Panc1 (cell line): Measurements from ENCODE around the gene RAB11FIP3. TPM values are rescaled to one million over a fixed set of nuclear protein-coding genes. Genes with fewer than 3 reads are reported as not detected.

Source experiments
- ATAC-seq: fragments of 200-7000 bp; cut with Tn5 transposase; 2 replicates; pipeline ENCODE4 v1.9.1; 2020; ENCODE audit warnings: mild to moderate bottlenecking, moderate library complexity
- BruUV-seq: library from RNA; stranded (reverse); fragments of 400-500 nt; replicated peaks from 2 replicates; lab custom pipeline; 2021; lab: Mats Ljungman, UMichigan
- CTCF ChIA-PET: fragments of 300-600 bp; sonication (Branson Sonifier 250); formaldehyde crosslinking; loops from one replicate; lab custom pipeline; 2022; ENCODE audit warnings: antibody characterized with exemption; lab: Charles Lee
- POLR2A ChIA-PET: fragments of 300-600 bp; sonication (Branson Sonifier 250); formaldehyde crosslinking; loops from one replicate; lab custom pipeline; 2022; ENCODE audit warnings: antibody characterized with exemption; lab: Charles Lee
- DNase-seq: peaks from one replicate; pipeline ENCODE4 v3.0.0-alpha.2; 2010; ENCODE audit warnings: low read depth, low spot score
- H3K27ac ChIP-seq: 2 replicates; pipeline ENCODE4 v1.5.1; 2011; ENCODE audit warnings: mild to moderate bottlenecking, low read length, inconsistent platforms
- H3K27me3 ChIP-seq: fragments of 200-500 bp; sonication (Bioruptor generic); 2 replicates; pipeline ENCODE4 v1.6.0; 2014; ENCODE audit warnings: low read length, inconsistent platforms; ENCODE audit not compliant: control insufficient read depth, insufficient read depth
- H3K36me3 ChIP-seq: fragments of 200-500 bp; sonication (Bioruptor generic); 2 replicates; pipeline ENCODE4 v1.5.1; 2014; ENCODE audit warnings: inconsistent platforms, mild to moderate bottlenecking, low read length, moderate library complexity; ENCODE audit not compliant: control insufficient read depth, insufficient read depth
- H3K4me1 ChIP-seq: 2 replicates; pipeline ENCODE4 v1.5.1; 2011; ENCODE audit warnings: inconsistent platforms, mild to moderate bottlenecking, low read length, moderate library complexity; ENCODE audit not compliant: control insufficient read depth, insufficient read depth
- H3K4me3 ChIP-seq, 2 experiments: 2 replicates each; pipeline ENCODE4 v1.5.1; 2011 to 2012; ENCODE audit warnings: low read depth in 2 of 2, low read length in 2 of 2, mild to moderate bottlenecking in 2 of 2, inconsistent platforms in 1 of 2, moderate library complexity in 1 of 2
- H3K9me3 ChIP-seq: fragments of 200-500 bp; sonication (Bioruptor generic); 2 replicates; pipeline ENCODE4 v1.5.1; 2014; ENCODE audit warnings: low read depth, mild to moderate bottlenecking, inconsistent platforms, low read length, moderate library complexity; ENCODE audit not compliant: control insufficient read depth, insufficient read depth
- CTCF ChIP-seq: fragments of 450-650 bp; IDR thresholded peaks from 2 replicates; pipeline ENCODE4 v1.5.1; 2017; ENCODE audit warnings: mild to moderate bottlenecking
- POLR2AphosphoS5 ChIP-seq: IDR thresholded peaks from 2 replicates; pipeline ENCODE4 v1.6.1; 2012; ENCODE audit warnings: mild to moderate bottlenecking, low read depth, low read length, moderate library complexity
- REST ChIP-seq, 2 experiments: IDR thresholded peaks; 2 replicates each; pipeline ENCODE4 v1.6.1; 2011 to 2012; ENCODE audit warnings: low read depth in 2 of 2, control low read depth in 1 of 2, low read length in 1 of 2, mild to moderate bottlenecking in 1 of 2, moderate library complexity in 1 of 2; ENCODE audit not compliant: insufficient read depth in 1 of 2
- SIN3A ChIP-seq: IDR thresholded peaks from 2 replicates; pipeline ENCODE4 v1.6.1; 2012; ENCODE audit warnings: low read depth, mild to moderate bottlenecking, low read length, moderate library complexity, borderline replicate concordance; ENCODE audit not compliant: insufficient read depth
- TCF7L2 ChIP-seq: IDR thresholded peaks from 2 replicates; pipeline ENCODE4 v1.6.1; 2011; ENCODE audit warnings: mild to moderate bottlenecking, low read depth, low read length, inconsistent platforms
- in situ Hi-C: cut with HindIII; loops from 2 replicates; pipeline ENCODE4 v1.10.0; 2016; ENCODE audit warnings: low sequenced_read_pairs, low pct_unique_long_range_greater_than_20kb
- intact Hi-C: fragments of 100-400 bp; cut with micrococcal nuclease; formaldehyde crosslinking; loops from one replicate; pipeline ENCODE4 v1.10.0; 2022; ENCODE audit not compliant: unreplicated experiment
- total RNA-seq: library from RNA; stranded (reverse); gene quantifications from one replicate; pipeline ENCODE4 v1.2.1, GENCODE V29; 2021; ENCODE audit not compliant: unreplicated experiment

The RAB11FIP3 gene
- total RNA-seq, 1 experiment from 2014 or later: 57.3 TPM

- DNase-seq (no peak), ATAC-seq (no peak)
- Histone ChIP-seq H3K4me3 (no peak overlapping the region), H3K27ac (no peak overlapping the region), H3K36me3 (no peaks in the 10 kb centered on the region), H3K27me3 (no peaks in the 10 kb centered on the region), H3K4me1 (peaks cover 50% of the 10 kb centered on the region), H3K9me3 (no peaks in the 10 kb centered on the region)
- intact Hi-C loops: no loop called here
- in situ Hi-C loops: no loop called here
- BruUV-seq: no TSS peak
- no peak for TF ChIP-seq POLR2AphosphoS5
- TF ChIP-seq CTCF: no peak
- no peak for TF ChIP-seq REST (IDR thresholded peaks at IDR 0.05; ENCODE audit: insufficient read depth in 1 of 2, low read depth in 2 of 2, low read length in 1 of 2)
- no peak for TF ChIP-seq SIN3A
- no peak for TF ChIP-seq TCF7L2
- POLR2A ChIA-PET: no interaction called here
- CTCF ChIA-PET: interaction anchor here (1.3 kb wide), 1 partner anchor 13 kb away, joined by 8 read pairs; no protein-coding TSS in a partner anchor
These were observed 104.8 kb downstream of the RAB11FIP3 start for GRCh38 chr16:530111-530817.

- ChIA-PET POLR2A (no interaction called here), CTCF (interaction anchor here (0.7 kb wide), 1 partner anchor 42 kb away, joined by 6 read pairs; no protein-coding TSS in a partner anchor)
- H3K9me3 ChIP-seq: no peaks in the 10 kb centered on the region
- no peak for ATAC-seq
- no peak overlapping the region for H3K27ac ChIP-seq
- in situ Hi-C loops (no loop called here), intact Hi-C loops (no loop called here)
- no TSS peak for BruUV-seq
- TF ChIP-seq CTCF (no peak), SIN3A (no peak), REST (IDR thresholded peaks at IDR 0.05; ENCODE audit: insufficient read depth in 1 of 2, low read depth in 2 of 2, low read length in 1 of 2) (no peak), POLR2AphosphoS5 (no peak), TCF7L2 (no peak)
- H3K4me1 ChIP-seq: peaks cover 40% of the 10 kb centered on the region
- no peak for DNase-seq
- no peak overlapping the region for H3K4me3 ChIP-seq
- no peaks in the 10 kb centered on the region for H3K27me3 ChIP-seq
- H3K36me3 ChIP-seq: no peaks in the 10 kb centered on the region
These were observed 106.2 kb downstream of the RAB11FIP3 start for GRCh38 chr16:531494-532125.
